ENCODE data around the gene BNC2.
"Not testable (repeated sequence)": the region's sequence is repeated elsewhere in the genome, so short reads cannot be mapped to it uniquely, and the experiment has no call there.

BNC2 gene

GRCh38 chr9:16487915-16488314, 382.6 kb downstream of the BNC2 start:
- no peak for DNase-seq

GRCh38 chr9:16485575-16486321, 384.7 kb downstream of the BNC2 start:
- DNase-seq, result no peak

GRCh38 chr9:16485160-16485559, 385.3 kb downstream of the BNC2 start:
- no peak for DNase-seq

- no peak for DNase-seq
Measured at GRCh38 chr9:16484744-16485143, 385.7 kb downstream of the BNC2 start.

- no peak for DNase-seq
Measured at GRCh38 chr9:16484180-16484579, 386.3 kb downstream of the BNC2 start.

GRCh38 chr9:16482764-16483163, 387.7 kb downstream of the BNC2 start:
- DNase-seq, result no peak

- DNase-seq, result not testable (repeated sequence)
Measured at GRCh38 chr9:16480584-16480983, 389.9 kb downstream of the BNC2 start.

- no peak for DNase-seq
Measured at GRCh38 chr9:16475996-16476395, 394.5 kb downstream of the BNC2 start.

GRCh38 chr9:16475257-16475656, 395.2 kb downstream of the BNC2 start:
- DNase-seq, result no peak

- no peak for DNase-seq
Measured at GRCh38 chr9:16469184-16469583, 401.3 kb downstream of the BNC2 start.

- DNase-seq, result peak; percentile 16
Measured at GRCh38 chr9:16461851-16462250, 408.6 kb downstream of the BNC2 start.

GRCh38 chr9:16461137-16461840, 409.2 kb downstream of the BNC2 start:
- DNase-seq, result peak; percentile 15

GRCh38 chr9:16460696-16461095, 409.8 kb downstream of the BNC2 start:
- no peak for DNase-seq

- no peak for DNase-seq
Measured at GRCh38 chr9:16459421-16460148, 410.9 kb downstream of the BNC2 start.

GRCh38 chr9:16458696-16459420, 411.6 kb downstream of the BNC2 start:
- peak; percentile 10 for DNase-seq

GRCh38 chr9:16455842-16456241, 414.6 kb downstream of the BNC2 start:
- DNase-seq, result no peak

GRCh38 chr9:16453390-16453789, 417.1 kb downstream of the BNC2 start:
- DNase-seq, result no peak

- DNase-seq, result no peak
Measured at GRCh38 chr9:16450578-16450977, 419.9 kb downstream of the BNC2 start.

- no peak for DNase-seq
Measured at GRCh38 chr9:16450043-16450442, 420.4 kb downstream of the BNC2 start.

- no peak for DNase-seq
Measured at GRCh38 chr9:16449076-16449730, 421.3 kb downstream of the BNC2 start.

- no peak for DNase-seq
Measured at GRCh38 chr9:16447946-16448345, 422.5 kb downstream of the BNC2 start.

GRCh38 chr9:16446636-16447035, 423.8 kb downstream of the BNC2 start:
- DNase-seq, result no peak

All from right kidney (tissue), 1 donor.